H1 (cell line): ENCODE data around the gene LMBR1. TPM values are rescaled to one million over a fixed set of nuclear protein-coding genes. Genes with fewer than 3 reads are reported as not detected.

Experiments
- CTCF ChIA-PET: fragments of 300-600 bp; sonication (Branson Sonifier 250); formaldehyde crosslinking; loops from one replicate; lab custom pipeline; 2021; ENCODE audit not compliant: partially characterized antibody; lab: Charles Lee
- POLR2A ChIA-PET: fragments of 300-600 bp; sonication (Branson Sonifier 250); formaldehyde crosslinking; loops from one replicate; lab custom pipeline; 2021; ENCODE audit warnings: inconsistent platforms; ENCODE audit not compliant: partially characterized antibody; lab: Charles Lee
- DNase-seq, 2 experiments: peaks; one replicate each; pipeline versions ENCODE4 v3.0.0 to v3.0.0-alpha.2; 2010 to 2022; ENCODE audit warnings: low spot score in 2 of 2, low read depth in 1 of 2, mixed read lengths in 1 of 2
- FAIRE-seq: peaks from 2 replicates; lab custom pipeline; 2011; peaks lifted over from hg19 to GRCh38; lab: Jason Lieb, UNC
- H2AFZ ChIP-seq: 2 replicates; pipeline ENCODE4 v1.8.1; 2012; ENCODE audit warnings: low read length, inconsistent platforms
- H2AK5ac ChIP-seq: 2 replicates; pipeline ENCODE4 v1.6.1; 2013; ENCODE audit warnings: low read depth, low read length
- H2BK120ac ChIP-seq: replicated peaks from 2 replicates; pipeline ENCODE3; 2013; ENCODE audit warnings: low read depth, low read length, inconsistent platforms
- H2BK12ac ChIP-seq: 2 replicates; pipeline ENCODE4 v1.6.1; 2013; ENCODE audit warnings: low read depth, low read length
- H2BK15ac ChIP-seq: 2 replicates; pipeline ENCODE4 v1.6.1; 2013; ENCODE audit warnings: low read length
- H2BK20ac ChIP-seq: 2 replicates; pipeline ENCODE4 v1.6.1; 2013; ENCODE audit warnings: low read length
- H2BK5ac ChIP-seq: 2 replicates; pipeline ENCODE4 v1.6.1; 2013; ENCODE audit warnings: low read depth, low read length
- H3K14ac ChIP-seq: 2 replicates; pipeline ENCODE4 v1.6.1; 2013; ENCODE audit warnings: inconsistent platforms; ENCODE audit not compliant: insufficient read length
- H3K18ac ChIP-seq: 2 replicates; pipeline ENCODE4 v1.6.1; 2013; ENCODE audit warnings: low read length; ENCODE audit errors: extremely low read depth
- H3K23ac ChIP-seq: 2 replicates; pipeline ENCODE4 v1.6.1; 2013; ENCODE audit warnings: inconsistent platforms; ENCODE audit not compliant: insufficient read length
- H3K23me2 ChIP-seq: 2 replicates; pipeline ENCODE4 v1.6.1; 2013; ENCODE audit warnings: low read depth, low read length
- H3K27ac ChIP-seq: 2 replicates; pipeline ENCODE4 v1.6.1; 2011; ENCODE audit warnings: low read depth, low read length, inconsistent platforms
- H3K27me3 ChIP-seq, 4 experiments: replicated peaks in 1 of 4; 1 replicate in 1 of 4; 2 replicates in 3 of 4; pipeline versions ENCODE4 v1.6.1 to v1.8.1; 2011 to 2013; ENCODE audit warnings: low read length in 3 of 4, mild to moderate bottlenecking in 3 of 4, inconsistent platforms in 2 of 4, mixed read lengths in 2 of 4, moderate library complexity in 1 of 4; ENCODE audit not compliant: control insufficient read depth in 3 of 4, insufficient read depth in 3 of 4; ENCODE audit errors: extremely low read depth in 1 of 4
- H3K36me3 ChIP-seq, 4 experiments: 2 replicates each; pipeline versions ENCODE4 v1.6.1 to v1.8.1; 2011 to 2013; ENCODE audit warnings: mild to moderate bottlenecking in 4 of 4, low read length in 3 of 4, moderate library complexity in 2 of 4, control low read depth in 1 of 4, inconsistent platforms in 1 of 4; ENCODE audit not compliant: insufficient read depth in 4 of 4, control insufficient read depth in 2 of 4
- H3K4ac ChIP-seq: replicated peaks from 2 replicates; pipeline ENCODE3; 2013; ENCODE audit warnings: low read length, low read depth, mixed read lengths, inconsistent platforms; ENCODE audit not compliant: insufficient read length
- H3K4me1 ChIP-seq, 4 experiments: replicated peaks in 1 of 4; 1 replicate in 1 of 4; 2 replicates in 3 of 4; pipeline versions ENCODE4 v1.6.1 to v1.8.1; 2011 to 2013; ENCODE audit warnings: low read length in 3 of 4, inconsistent platforms in 2 of 4, mixed read lengths in 1 of 4; ENCODE audit not compliant: insufficient read depth in 4 of 4, control insufficient read depth in 3 of 4
- H3K4me2 ChIP-seq, 2 experiments: 2 replicates each; pipeline versions ENCODE4 v1.6.1 to v1.8.1; 2011 to 2013; ENCODE audit warnings: low read depth in 2 of 2, low read length in 2 of 2, control low read depth in 1 of 2, inconsistent platforms in 1 of 2, mild to moderate bottlenecking in 1 of 2; ENCODE audit not compliant: insufficient read depth in 1 of 2
- H3K4me3 ChIP-seq, 4 experiments: fragments of 200-600, 300-600 bp in 1 of 4; sonication (generic), shearing (Covaris generic), sonication (Bioruptor Twin) in 1 of 4; 2 replicates each; pipeline versions ENCODE4 v1.5.1 to v1.8.1; 2011 to 2016; ENCODE audit warnings: low read length in 4 of 4, low read depth in 3 of 4, control low read depth in 2 of 4, inconsistent platforms in 2 of 4, mild to moderate bottlenecking in 2 of 4, mixed read lengths in 1 of 4, moderate library complexity in 1 of 4; ENCODE audit not compliant: insufficient read depth in 2 of 4; ENCODE audit errors: extremely low read depth in 1 of 4
- H3K56ac ChIP-seq: replicated peaks from 2 replicates; pipeline ENCODE3; 2013; ENCODE audit warnings: low read depth, mild to moderate bottlenecking, mixed read lengths, low read length, inconsistent platforms; ENCODE audit not compliant: insufficient read length
- H3K79me1 ChIP-seq: 2 replicates; pipeline ENCODE4 v1.6.1; 2013; ENCODE audit warnings: low read depth, low read length, control low read depth
- H3K79me2 ChIP-seq, 2 experiments: 2 replicates each; pipeline versions ENCODE4 v1.6.1 to v1.8.1; 2012 to 2013; ENCODE audit warnings: low read length in 2 of 2, mild to moderate bottlenecking in 2 of 2, inconsistent platforms in 1 of 2; ENCODE audit not compliant: insufficient read depth in 2 of 2, control insufficient read depth in 1 of 2
- H3K9ac ChIP-seq, 4 experiments: replicated peaks in 1 of 4; 1 replicate in 1 of 4; 2 replicates in 3 of 4; pipeline versions ENCODE4 v1.6.1 to v1.8.1; 2011 to 2013; ENCODE audit warnings: low read depth in 3 of 4, low read length in 3 of 4, control low read depth in 2 of 4, mild to moderate bottlenecking in 2 of 4, moderate library complexity in 2 of 4, inconsistent platforms in 1 of 4; ENCODE audit errors: extremely low read depth in 1 of 4
- H3K9me3 ChIP-seq, 2 experiments: 2 replicates each; pipeline versions ENCODE4 v1.6.1 to v1.8.1; 2012 to 2013; ENCODE audit warnings: mild to moderate bottlenecking in 2 of 2, moderate library complexity in 2 of 2, control low read depth in 1 of 2, inconsistent platforms in 1 of 2, low read depth in 1 of 2, low read length in 1 of 2, mixed read lengths in 1 of 2; ENCODE audit not compliant: insufficient read depth in 2 of 2
- H4K20me1 ChIP-seq, 2 experiments: replicated peaks in 1 of 2; 2 replicates each; pipeline versions ENCODE3 to v1.8.1; 2011 to 2013; ENCODE audit warnings: inconsistent platforms in 2 of 2, low read length in 2 of 2, mild to moderate bottlenecking in 1 of 2; ENCODE audit not compliant: insufficient read depth in 2 of 2, control insufficient read depth in 1 of 2
- H4K5ac ChIP-seq: 2 replicates; pipeline ENCODE4 v1.6.1; 2013; ENCODE audit warnings: low read length, low read depth, mixed read lengths, inconsistent platforms; ENCODE audit not compliant: insufficient read length
- H4K8ac ChIP-seq: 2 replicates; pipeline ENCODE4 v1.8.0; 2013; ENCODE audit warnings: mild to moderate bottlenecking, moderate library complexity, low read length, inconsistent platforms; ENCODE audit not compliant: insufficient read depth; ENCODE audit errors: extremely low read depth
- H4K91ac ChIP-seq: replicated peaks from 2 replicates; pipeline ENCODE3; 2013; ENCODE audit warnings: low read length, mixed read lengths, inconsistent platforms; ENCODE audit not compliant: insufficient read length
- CHD2 ChIP-seq: IDR thresholded peaks from 2 replicates; pipeline ENCODE4 v1.6.1; 2012; ENCODE audit warnings: low read length, improper control_type of control experiment
- CTBP2 ChIP-seq: IDR thresholded peaks from 2 replicates; pipeline ENCODE4 v1.7.0; 2011; ENCODE audit warnings: borderline replicate concordance, mild to moderate bottlenecking, moderate library complexity, mixed read lengths, low read length; ENCODE audit not compliant: insufficient read depth, insufficient read length
- NRF1 ChIP-seq: IDR thresholded peaks from 2 replicates; pipeline ENCODE4 v1.6.1; 2011; ENCODE audit warnings: mild to moderate bottlenecking, low read depth, low read length, improper control_type of control experiment
- PHF8 ChIP-seq: fragments of 200-600 bp; sonication (generic); conservative IDR thresholded peaks from 2 replicates; pipeline ENCODE4 v1.7.1; 2012; ENCODE audit warnings: low read depth, mild to moderate bottlenecking, inconsistent platforms, low read length, moderate library complexity
- RBBP5 ChIP-seq: IDR thresholded peaks from 2 replicates; pipeline ENCODE4 v1.7.1; 2012; ENCODE audit warnings: low read depth, mild to moderate bottlenecking, inconsistent platforms, low read length, moderate library complexity, borderline replicate concordance
- WGBS, 2 experiments: shearing (Covaris generic) in 1 of 2; methylation state at CpG; one replicate each; pipeline versions ENCODE4 v1.1.6 to v1.1.7; 2013 to 2015; ENCODE audit warnings: low lambda C conversion rate in 2 of 2, mixed read lengths in 2 of 2, inconsistent platforms in 1 of 2, low coverage in 1 of 2, missing lambda C conversion rate in 1 of 2; ENCODE audit not compliant: insufficient replicate concordance in 2 of 2, insufficient coverage in 1 of 2, insufficient read length in 1 of 2; ENCODE audit errors: extremely low coverage in 1 of 2, missing lambda C conversion rate in 1 of 2; 5-methylcytosine and 5-hydroxymethylcytosine counted together
- polyA plus RNA-seq, 7 experiments: library from polyadenylated mRNA; depleted of rRNA in 3 of 7; stranded (reverse) in 5 of 7; unstranded in 2 of 7; fragments of >200 nt in 5 of 7; fragments of 200-250 nt in 2 of 7; gene quantifications; 1 replicate in 5 of 7; 2 replicates in 1 of 7; 4 replicates in 1 of 7; pipeline versions ENCODE4 v1.2.1 to v1.2.3, GENCODE V29; 2011 to 2013; ENCODE audit warnings: missing spikeins in 2 of 7, mixed read lengths in 2 of 7
- total RNA-seq: library from RNA; stranded (reverse); fragmentation: NEBNext Ultra II Directional; extraction: Animal tissue kit (Norgen Biotek cat#: 25700); gene quantifications from 2 replicates; pipeline ENCODE4 v1.2.1, GENCODE V29; 2021
- TF ChIP-seq, protein P1 (sequence below): IDR thresholded peaks from 2 replicates; pipeline ENCODE4 v1.6.1; 2012; ENCODE audit warnings: inconsistent platforms
- TF ChIP-seq, protein P2 (sequence below): IDR thresholded peaks from 2 replicates; pipeline ENCODE4 v1.6.1; 2011; ENCODE audit warnings: low read length, improper control_type of control experiment

Gene LMBR1
- total and polyA plus RNA-seq, 2 of the 8 experiments (the other 6 are each of a cell fraction or from before 2014, with no cell fraction given) = 15.1 to 70.4 TPM

DNA sequence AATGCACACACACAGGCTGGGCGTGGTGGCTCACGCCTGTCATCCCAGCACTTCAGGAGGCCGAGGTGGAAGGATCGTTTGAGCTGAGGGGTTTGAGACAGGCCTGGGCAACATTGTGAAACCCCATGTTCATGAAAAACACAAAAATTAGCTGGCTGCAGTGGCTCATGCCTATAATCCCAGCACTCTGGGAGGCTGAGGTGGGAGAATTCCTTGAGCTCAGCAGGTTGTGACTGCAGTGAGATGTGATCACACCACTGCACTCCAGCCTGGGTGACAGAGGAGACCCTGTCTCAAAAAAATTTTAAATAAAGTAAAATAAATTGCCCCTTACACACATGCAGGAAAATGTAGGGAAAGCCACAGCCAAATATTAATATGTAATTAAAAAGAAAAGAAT is 208.3 kb downstream of the LMBR1 start:
- no peak for DNase-seq
- H4K8ac ChIP-seq = no peak overlapping the region
- no peak overlapping the region for H3K4me2 ChIP-seq
- H3K4me1 ChIP-seq = no peaks in the 10 kb centered on the region
- H3K9me3 ChIP-seq = no peaks in the 10 kb centered on the region
- ChIA-PET POLR2A (interaction anchor here (0.6 kb wide), 1 partner anchor 181 kb away, joined by 3 read pairs; no protein-coding TSS in a partner anchor), CTCF (interaction anchor here (0.6 to 1.5 kb wide), 4 partner anchors 13 to 216 kb away, joined by 3 to 6 read pairs (median 3); no protein-coding TSS in a partner anchor)
- no peak overlapping the region for H4K91ac ChIP-seq
- no peak overlapping the region for H3K23ac ChIP-seq
- no peak overlapping the region for H3K27ac ChIP-seq
- TF ChIP-seq, protein P1, sequence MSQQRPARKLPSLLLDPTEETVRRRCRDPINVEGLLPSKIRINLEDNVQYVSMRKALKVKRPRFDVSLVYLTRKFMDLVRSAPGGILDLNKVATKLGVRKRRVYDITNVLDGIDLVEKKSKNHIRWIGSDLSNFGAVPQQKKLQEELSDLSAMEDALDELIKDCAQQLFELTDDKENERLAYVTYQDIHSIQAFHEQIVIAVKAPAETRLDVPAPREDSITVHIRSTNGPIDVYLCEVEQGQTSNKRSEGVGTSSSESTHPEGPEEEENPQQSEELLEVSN = no peak
- no peak for TF ChIP-seq CHD2
- TF ChIP-seq, protein P2, sequence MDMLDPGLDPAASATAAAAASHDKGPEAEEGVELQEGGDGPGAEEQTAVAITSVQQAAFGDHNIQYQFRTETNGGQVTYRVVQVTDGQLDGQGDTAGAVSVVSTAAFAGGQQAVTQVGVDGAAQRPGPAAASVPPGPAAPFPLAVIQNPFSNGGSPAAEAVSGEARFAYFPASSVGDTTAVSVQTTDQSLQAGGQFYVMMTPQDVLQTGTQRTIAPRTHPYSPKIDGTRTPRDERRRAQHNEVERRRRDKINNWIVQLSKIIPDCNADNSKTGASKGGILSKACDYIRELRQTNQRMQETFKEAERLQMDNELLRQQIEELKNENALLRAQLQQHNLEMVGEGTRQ = no peak
- TF ChIP-seq NRF1 = no peak
- no peak for TF ChIP-seq CTBP2
- no peak for TF ChIP-seq RBBP5
- TF ChIP-seq PHF8 = no peak
- no peak overlapping the region for H2AK5ac ChIP-seq
- no peak overlapping the region for H3K4ac ChIP-seq
- H3K27me3 ChIP-seq = no peaks in the 10 kb centered on the region
- no peak overlapping the region for H2BK120ac ChIP-seq
- peaks cover 0 to 4% of the 10 kb centered on the region in 2 experiments for H4K20me1 ChIP-seq
- H3K4me3 ChIP-seq = no peak overlapping the region
- H2AFZ ChIP-seq = no peak overlapping the region
- H4K5ac ChIP-seq = no peak overlapping the region
- no peaks in the 10 kb centered on the region for H3K79me1 ChIP-seq
- H3K79me2 ChIP-seq = no peaks in the 10 kb centered on the region
- H3K18ac ChIP-seq = no peak overlapping the region
- H2BK12ac ChIP-seq = no peak overlapping the region
- H2BK20ac ChIP-seq = no peak overlapping the region
- no peak overlapping the region for H3K9ac ChIP-seq
- H3K23me2 ChIP-seq = no peaks in the 10 kb centered on the region; the same call in 1 of the 2 replicates
- H3K14ac ChIP-seq = no peak overlapping the region
- peaks cover 0 to 12% (median 0%) of the 10 kb centered on the region in 4 experiments; a peak in 3 of 8 replicates for H3K36me3 ChIP-seq
- FAIRE-seq = no peak
- no peak overlapping the region for H3K56ac ChIP-seq
- H2BK5ac ChIP-seq = no peak overlapping the region
- H2BK15ac ChIP-seq = no peak overlapping the region
- WGBS, 2 experiments = 88% methylated on average over 4 of the region's 4 CpGs; no CpG with 5 or more reads in 1 of the 2 experiments
